ENCODE data around the gene DAPK1.

The DAPK1 gene

GRCh38 chr9:87640385-87640795 lies 142.7 kb downstream of the DAPK1 start:
- no peak for DNase-seq (ENCODE audit: low read depth in 2 of 3, low spot score in 2 of 3)

- no peak for DNase-seq (ENCODE audit: low read depth in 2 of 3, low spot score in 2 of 3)
Measured at GRCh38 chr9:87641067-87641466, 143.4 kb downstream of the DAPK1 start.

- DNase-seq (ENCODE audit: low read depth in 2 of 3, low spot score in 2 of 3), result no peak
Measured at GRCh38 chr9:87642330-87643106, 144.9 kb downstream of the DAPK1 start.

GRCh38 chr9:87643107-87643650 lies 145.5 kb downstream of the DAPK1 start:
- no peak for DNase-seq (ENCODE audit: low read depth in 2 of 3, low spot score in 2 of 3)

- DNase-seq (ENCODE audit: low read depth in 2 of 3, low spot score in 2 of 3), result no peak
Measured at GRCh38 chr9:87643778-87644570, 146.3 kb downstream of the DAPK1 start.

- DNase-seq (ENCODE audit: low read depth in 2 of 3, low spot score in 2 of 3), result no peak
Measured at GRCh38 chr9:87644659-87645058, 147.0 kb downstream of the DAPK1 start.

GRCh38 chr9:87646546-87646945 lies 148.9 kb downstream of the DAPK1 start:
- DNase-seq (ENCODE audit: low read depth in 2 of 3, low spot score in 2 of 3), result no peak

- no peak for DNase-seq (ENCODE audit: low read depth in 2 of 3, low spot score in 2 of 3)
Measured at GRCh38 chr9:87647114-87647513, 149.4 kb downstream of the DAPK1 start.

GRCh38 chr9:87648606-87649005 lies 150.9 kb downstream of the DAPK1 start:
- no peak for DNase-seq (ENCODE audit: low read depth in 2 of 3, low spot score in 2 of 3)

GRCh38 chr9:87650611-87651295 lies 153.1 kb downstream of the DAPK1 start:
- no peak for DNase-seq (ENCODE audit: low read depth in 2 of 3, low spot score in 2 of 3)

- DNase-seq (ENCODE audit: low read depth in 2 of 3, low spot score in 2 of 3), result no peak
Measured at GRCh38 chr9:87651431-87651830, 153.8 kb downstream of the DAPK1 start.

- no peak for DNase-seq (ENCODE audit: low read depth in 2 of 3, low spot score in 2 of 3)
Measured at GRCh38 chr9:87653941-87654340, 156.3 kb downstream of the DAPK1 start.

- no peak for DNase-seq (ENCODE audit: low read depth in 2 of 3, low spot score in 2 of 3)
Measured at GRCh38 chr9:87655731-87656130, 158.1 kb downstream of the DAPK1 start.

- no peak for DNase-seq (ENCODE audit: low read depth in 2 of 3, low spot score in 2 of 3)
Measured at GRCh38 chr9:87656485-87656884, 158.8 kb downstream of the DAPK1 start.

- no peak for DNase-seq (ENCODE audit: low read depth in 2 of 3, low spot score in 2 of 3)
Measured at GRCh38 chr9:87657190-87657589, 159.5 kb downstream of the DAPK1 start.

GRCh38 chr9:87657893-87658292 lies 160.2 kb downstream of the DAPK1 start:
- no peak for DNase-seq (ENCODE audit: low read depth in 2 of 3, low spot score in 2 of 3)

- DNase-seq (ENCODE audit: low read depth in 2 of 3, low spot score in 2 of 3), result no peak
Measured at GRCh38 chr9:87658511-87658910, 160.8 kb downstream of the DAPK1 start.

- no peak for DNase-seq (ENCODE audit: low read depth in 2 of 3, low spot score in 2 of 3)
Measured at GRCh38 chr9:87659534-87660419, 162.1 kb downstream of the DAPK1 start.

- DNase-seq (ENCODE audit: low read depth in 2 of 3, low spot score in 2 of 3), result no peak
Measured at GRCh38 chr9:87661241-87661640, 163.6 kb downstream of the DAPK1 start.

GRCh38 chr9:87662808-87663528 lies 165.3 kb downstream of the DAPK1 start:
- DNase-seq (ENCODE audit: low read depth in 2 of 3, low spot score in 2 of 3), result peak in 2 of 3 experiments; percentile 50 to 66
